Fibroblast of lung (primary cell): ENCODE results near the gene FREM2.

Experiments used
- EZH2 ChIP-seq: IDR thresholded peaks from 2 replicates; pipeline ENCODE4 v1.5.1; 2012; ENCODE audit warnings: low read length, control low read depth, mild to moderate bottlenecking; ENCODE audit errors: missing control alignments
- TF ChIP-seq, protein P1 (sequence below), 2 donors: IDR thresholded peaks in 1 of 2; conservative IDR thresholded peaks in 1 of 2; 1 replicate in 1 of 2; 2 replicates in 1 of 2; pipeline ENCODE4 v1.5.1; 2011 to 2012; ENCODE audit warnings: low read length in 2 of 2, control low read depth in 1 of 2, inconsistent platforms in 1 of 2, low read depth in 1 of 2, mild to moderate bottlenecking in 1 of 2

DNA sequence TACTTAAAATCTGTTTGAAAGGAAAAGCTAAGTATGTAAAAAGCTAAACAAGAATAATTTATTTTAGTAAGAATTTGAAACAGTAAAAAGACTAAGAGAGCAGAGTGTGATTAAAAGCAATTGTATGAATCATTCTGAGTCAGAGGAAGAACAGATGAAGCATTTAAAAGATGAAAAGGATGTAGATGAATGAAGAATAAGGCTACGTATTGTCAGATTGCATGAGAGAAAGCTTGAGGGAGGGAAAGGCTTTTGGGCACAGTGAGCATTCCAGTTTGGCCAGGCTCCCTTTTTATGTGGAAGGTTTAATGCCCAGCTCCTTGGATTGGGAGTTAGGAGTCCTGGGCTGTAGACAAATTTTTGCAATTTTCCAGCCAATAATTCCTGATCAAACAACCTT is 117.7 kb downstream of the FREM2 start:
- TF ChIP-seq, protein P1, sequence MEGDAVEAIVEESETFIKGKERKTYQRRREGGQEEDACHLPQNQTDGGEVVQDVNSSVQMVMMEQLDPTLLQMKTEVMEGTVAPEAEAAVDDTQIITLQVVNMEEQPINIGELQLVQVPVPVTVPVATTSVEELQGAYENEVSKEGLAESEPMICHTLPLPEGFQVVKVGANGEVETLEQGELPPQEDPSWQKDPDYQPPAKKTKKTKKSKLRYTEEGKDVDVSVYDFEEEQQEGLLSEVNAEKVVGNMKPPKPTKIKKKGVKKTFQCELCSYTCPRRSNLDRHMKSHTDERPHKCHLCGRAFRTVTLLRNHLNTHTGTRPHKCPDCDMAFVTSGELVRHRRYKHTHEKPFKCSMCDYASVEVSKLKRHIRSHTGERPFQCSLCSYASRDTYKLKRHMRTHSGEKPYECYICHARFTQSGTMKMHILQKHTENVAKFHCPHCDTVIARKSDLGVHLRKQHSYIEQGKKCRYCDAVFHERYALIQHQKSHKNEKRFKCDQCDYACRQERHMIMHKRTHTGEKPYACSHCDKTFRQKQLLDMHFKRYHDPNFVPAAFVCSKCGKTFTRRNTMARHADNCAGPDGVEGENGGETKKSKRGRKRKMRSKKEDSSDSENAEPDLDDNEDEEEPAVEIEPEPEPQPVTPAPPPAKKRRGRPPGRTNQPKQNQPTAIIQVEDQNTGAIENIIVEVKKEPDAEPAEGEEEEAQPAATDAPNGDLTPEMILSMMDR (conservative IDR thresholded peaks at IDR 0.05 in 1 of 2, IDR thresholded peaks at IDR 0.05 in 1 of 2; ENCODE audit: low read depth in 1 of 2, low read length in 2 of 2), result no peak
- TF ChIP-seq EZH2, result no peak
